CD4-positive, alpha-beta T cell treated with Interleukin-2 at 100 ng/mL for 4 hours (primary cell): ENCODE data around the gene DAZL.

Experiments
- DNase-seq: peaks from one replicate; pipeline ENCODE4 v3.0.0-alpha.2; 2020; ENCODE audit warnings: low spot score

Gene DAZL

DNA sequence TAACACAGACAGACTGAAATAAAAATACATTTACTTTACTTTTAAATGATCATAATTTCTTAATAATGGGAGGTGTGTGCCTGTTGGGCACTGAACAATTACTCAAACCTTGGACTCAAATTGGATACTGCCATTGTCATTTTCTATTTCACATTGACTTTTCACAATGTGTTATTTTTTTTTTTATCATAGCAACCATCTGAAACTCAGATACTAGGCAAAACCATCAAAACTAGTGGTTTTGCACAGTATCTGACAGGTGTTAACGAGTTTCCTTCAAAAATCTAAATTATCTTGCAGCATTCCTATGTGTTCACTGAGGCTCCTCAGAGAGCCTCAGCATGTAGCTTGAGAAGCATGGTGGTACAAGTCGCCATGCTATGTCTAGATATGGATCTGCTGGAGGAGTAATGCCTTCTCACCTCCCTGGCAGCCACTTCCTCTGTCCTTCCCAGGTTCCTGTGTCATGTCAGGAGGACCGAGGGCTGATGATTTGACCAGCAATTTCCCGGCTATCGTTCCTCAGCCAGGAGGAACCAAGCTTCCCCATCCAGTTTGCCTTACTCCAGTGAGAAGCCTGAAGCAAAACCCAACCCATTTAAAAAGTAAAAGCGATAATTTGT, 61.9 kb downstream of the DAZL start:
- no peak for DNase-seq

DNA sequence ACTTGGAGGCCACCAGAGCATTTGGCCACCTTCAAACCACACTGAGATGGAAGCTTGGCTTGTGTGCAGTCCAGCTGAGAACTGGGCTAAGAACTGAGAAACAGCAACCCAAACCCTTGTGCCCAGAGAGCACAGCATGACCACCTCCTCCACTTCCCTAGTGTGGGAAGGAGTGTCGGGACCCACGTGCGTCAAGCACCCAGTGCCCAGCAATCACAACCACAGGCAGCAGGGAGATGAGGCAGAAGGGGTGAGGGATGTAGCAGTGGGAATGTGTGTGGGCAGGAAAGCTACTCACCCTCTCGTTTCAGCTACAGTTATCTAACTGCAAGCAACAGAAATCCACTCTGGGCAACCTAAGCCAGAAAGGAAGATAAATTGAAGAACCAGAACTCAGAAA, 66.7 kb downstream of the DAZL start:
- no peak for DNase-seq

GRCh38 chr3:16536996-16537395, 68.2 kb downstream of the DAZL start:
- DNase-seq: no peak
